Neural progenitor cell (in vitro differentiated cells): Measurements from ENCODE around the gene POLR3A. TPM values are rescaled to one million over a fixed set of nuclear protein-coding genes. Genes with fewer than 3 reads are reported as not detected.
"Not testable (repeated sequence)": the region's sequence is repeated elsewhere in the genome, so short reads cannot be mapped to it uniquely, and the experiment has no call there.

Experiments used
- DNase-seq: peaks from one replicate; pipeline ENCODE4 v3.0.0-alpha.2; 2016; ENCODE audit warnings: low spot score
- H2AFZ ChIP-seq: fragments of 200-600 bp; sonication (generic); replicated peaks from 2 replicates; pipeline ENCODE4 v1.6.1; 2016; ENCODE audit warnings: antibody characterized with exemption
- H3F3A ChIP-seq: fragments of 200-600 bp; sonication (generic); 2 replicates; pipeline ENCODE4 v1.6.1; 2016; ENCODE audit warnings: antibody characterized with exemption, low read depth
- H3K27ac ChIP-seq: fragments of 200-600 bp; sonication (generic); 2 replicates; pipeline ENCODE4 v1.5.1; 2016; ENCODE audit warnings: mild to moderate bottlenecking
- H3K27me3 ChIP-seq: fragments of 200-600 bp; sonication (generic); 2 replicates; pipeline ENCODE4 v1.6.1; 2016; ENCODE audit warnings: mild to moderate bottlenecking, moderate library complexity
- H3K36me3 ChIP-seq: fragments of 200-600 bp; sonication (generic); 2 replicates; pipeline ENCODE4 v1.5.1; 2016
- H3K4me1 ChIP-seq: fragments of 200-600 bp; sonication (generic); 2 replicates; pipeline ENCODE4 v1.6.1; 2016; ENCODE audit warnings: mixed run types
- H3K4me2 ChIP-seq: fragments of 200-600 bp; sonication (generic); 2 replicates; pipeline ENCODE4 v1.6.1; 2016
- H3K4me3 ChIP-seq: fragments of 200-600 bp; sonication (generic); 2 replicates; pipeline ENCODE4 v1.5.1; 2016
- H3K79me2 ChIP-seq: fragments of 200-600 bp; sonication (generic); 2 replicates; pipeline ENCODE4 v1.6.1; 2016; ENCODE audit warnings: low read depth
- H3K9ac ChIP-seq: fragments of 200-600 bp; sonication (generic); 2 replicates; pipeline ENCODE4 v1.6.1; 2016
- H3K9me3 ChIP-seq: fragments of 200-600 bp; sonication (generic); 2 replicates; pipeline ENCODE4 v1.5.1; 2016; ENCODE audit warnings: low read depth
- H4K20me1 ChIP-seq: fragments of 200-600 bp; sonication (generic); 2 replicates; pipeline ENCODE4 v1.6.1; 2016; ENCODE audit warnings: low read depth
- H3K27ac Mint-ChIP-seq: 3 replicates; pipeline ENCODE4 v1.8.0; 2021; ENCODE audit warnings: mixed read lengths
- H3K27me3 Mint-ChIP-seq: 2 replicates; pipeline ENCODE4 v1.8.0; 2022; ENCODE audit warnings: low read depth, mild to moderate bottlenecking, inconsistent platforms, moderate library complexity, mixed read lengths; ENCODE audit not compliant: insufficient read depth
- H3K36me3 Mint-ChIP-seq: 3 replicates; pipeline ENCODE4 v1.8.0; 2021; ENCODE audit warnings: mixed read lengths
- H3K4me1 Mint-ChIP-seq: 3 replicates; pipeline ENCODE4 v1.8.0; 2021; ENCODE audit warnings: mixed read lengths
- H3K4me3 Mint-ChIP-seq: 3 replicates; pipeline ENCODE4 v1.8.0; 2021; ENCODE audit warnings: mild to moderate bottlenecking, moderate library complexity, mixed read lengths
- H3K9me3 Mint-ChIP-seq: 3 replicates; pipeline ENCODE4 v1.8.0; 2020; ENCODE audit warnings: mixed read lengths
- CTCF ChIP-seq: fragments of 200-600 bp; sonication (generic); IDR thresholded peaks from 2 replicates; pipeline ENCODE4 v1.5.1; 2017; ENCODE audit warnings: antibody characterized with exemption, mild to moderate bottlenecking
- EZH2 ChIP-seq: fragments of 200-600 bp; sonication (generic); IDR thresholded peaks from 2 replicates; pipeline ENCODE4 v1.6.1; 2017; ENCODE audit warnings: antibody characterized with exemption, mild to moderate bottlenecking, moderate library complexity
- EZH2phosphoT487 ChIP-seq: fragments of 200-600 bp; sonication (generic); IDR thresholded peaks from 2 replicates; pipeline ENCODE4 v1.6.1; 2017; ENCODE audit warnings: antibody characterized with exemption
- total RNA-seq: library from RNA; depleted of rRNA; stranded (reverse); fragments of >200 nt; gene quantifications from 2 replicates; pipeline ENCODE4 v1.2.3, GENCODE V29; 2015; ENCODE audit warnings: low replicate concordance

POLR3A gene
- total RNA-seq, 1 donor from 2014 or later: 16.0 TPM

GRCh38 chr10:78070726-78071125 lies 41.4 kb upstream of the POLR3A start:
- no peaks in the 10 kb centered on the region for H3K36me3 Mint-ChIP-seq
- Histone ChIP-seq H3K4me2 (no peak overlapping the region), H3K79me2 (no peaks in the 10 kb centered on the region), H3K9me3 (no peaks in the 10 kb centered on the region), H3K4me1 (peaks cover 4% of the 10 kb centered on the region), H3K9ac (no peak overlapping the region), H3F3A (no peaks in the 10 kb centered on the region), H4K20me1 (no peaks in the 10 kb centered on the region), H3K36me3 (no peaks in the 10 kb centered on the region), H3K4me3 (no peak overlapping the region), H3K27me3 (no peaks in the 10 kb centered on the region), H2AFZ (no peak overlapping the region), H3K27ac (no peak overlapping the region)
- H3K4me3 Mint-ChIP-seq: no peak overlapping the region
- TF ChIP-seq EZH2phosphoT487 (no peak), EZH2 (no peak)
- H3K27me3 Mint-ChIP-seq: peaks cover 6% of the 10 kb centered on the region
- peaks cover 8% of the 10 kb centered on the region for H3K9me3 Mint-ChIP-seq
- DNase-seq: no peak
- H3K27ac Mint-ChIP-seq: peak overlapping the region; percentile 7
- H3K4me1 Mint-ChIP-seq: peaks cover 9% of the 10 kb centered on the region

DNA sequence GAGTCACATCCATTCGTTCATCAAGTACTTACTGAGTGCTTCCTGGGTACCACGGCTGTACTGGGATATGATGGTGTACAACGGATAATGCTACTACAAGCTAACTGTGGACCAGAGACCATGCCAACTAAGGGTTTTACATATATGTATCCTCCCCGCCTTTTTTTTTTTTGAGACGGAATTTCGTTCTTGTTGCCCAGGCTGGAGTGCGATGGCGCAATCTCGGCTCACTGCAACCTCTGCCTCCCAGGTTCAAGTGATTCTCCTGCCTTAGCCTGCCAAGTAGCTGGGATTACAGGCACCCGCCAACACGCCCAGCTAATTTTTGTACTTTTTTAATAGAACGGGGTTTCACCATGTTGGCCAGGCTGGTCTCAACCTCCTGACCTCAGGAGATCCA lies 40.7 kb upstream of the POLR3A start:
- H3K36me3 Mint-ChIP-seq, H3K9me3 Mint-ChIP-seq, H4K20me1 ChIP-seq, H3K27ac Mint-ChIP-seq, H3K79me2 ChIP-seq, H3K27ac ChIP-seq, H3K27me3 ChIP-seq, H3K36me3 ChIP-seq, H3K4me1 ChIP-seq, DNase-seq, H3K27me3 Mint-ChIP-seq, H3F3A ChIP-seq, H3K4me3 ChIP-seq, H3K9ac ChIP-seq, H3K4me2 ChIP-seq, H2AFZ ChIP-seq, H3K4me3 Mint-ChIP-seq, H3K9me3 ChIP-seq: not testable (repeated sequence)
- peaks cover 13% of the 10 kb centered on the region for H3K4me1 Mint-ChIP-seq

DNA sequence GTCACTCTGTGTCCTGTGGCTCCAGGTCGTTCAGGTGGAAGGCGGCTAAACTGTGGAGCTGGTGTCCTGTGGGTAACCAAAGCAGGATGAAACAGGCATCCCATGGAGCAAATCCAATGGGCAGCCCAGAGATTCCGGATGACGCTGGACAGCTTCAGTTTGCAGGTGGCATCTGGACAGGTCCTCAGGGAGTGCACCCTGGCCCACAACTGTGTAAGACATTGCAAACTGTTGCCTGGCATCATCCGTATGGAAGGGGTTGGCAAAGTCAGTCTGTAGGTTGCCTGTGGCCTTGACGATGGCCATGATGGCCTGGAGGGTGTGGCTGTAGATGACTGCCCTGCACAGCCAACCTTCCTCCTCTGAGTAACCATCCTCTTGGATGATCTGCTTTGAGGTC lies 39.8 kb upstream of the POLR3A start:
- no peak overlapping the region for H3K4me3 Mint-ChIP-seq
- no peak overlapping the region for H3K27ac Mint-ChIP-seq
- H3K9ac ChIP-seq: no peak overlapping the region
- H3K4me1 ChIP-seq: peaks cover 7% of the 10 kb centered on the region
- no peak overlapping the region for H3K27ac ChIP-seq
- no peak overlapping the region for H3K4me2 ChIP-seq
- H3K27me3 ChIP-seq: no peaks in the 10 kb centered on the region
- H3K79me2 ChIP-seq: no peaks in the 10 kb centered on the region
- no peaks in the 10 kb centered on the region for H3K36me3 ChIP-seq
- peaks cover 13% of the 10 kb centered on the region for H3K4me1 Mint-ChIP-seq
- H3K36me3 Mint-ChIP-seq: no peaks in the 10 kb centered on the region
- H3K9me3 ChIP-seq: no peaks in the 10 kb centered on the region
- no peak overlapping the region for H2AFZ ChIP-seq
- H3F3A ChIP-seq: no peaks in the 10 kb centered on the region
- H4K20me1 ChIP-seq: no peaks in the 10 kb centered on the region
- H3K4me3 ChIP-seq: no peak overlapping the region
- H3K27me3 Mint-ChIP-seq: peaks cover 6% of the 10 kb centered on the region
- DNase-seq: no peak
- TF ChIP-seq CTCF: no peak
- TF ChIP-seq EZH2phosphoT487: no peak
- TF ChIP-seq EZH2: no peak
- peaks cover under 1% of the 10 kb centered on the region for H3K9me3 Mint-ChIP-seq

DNA sequence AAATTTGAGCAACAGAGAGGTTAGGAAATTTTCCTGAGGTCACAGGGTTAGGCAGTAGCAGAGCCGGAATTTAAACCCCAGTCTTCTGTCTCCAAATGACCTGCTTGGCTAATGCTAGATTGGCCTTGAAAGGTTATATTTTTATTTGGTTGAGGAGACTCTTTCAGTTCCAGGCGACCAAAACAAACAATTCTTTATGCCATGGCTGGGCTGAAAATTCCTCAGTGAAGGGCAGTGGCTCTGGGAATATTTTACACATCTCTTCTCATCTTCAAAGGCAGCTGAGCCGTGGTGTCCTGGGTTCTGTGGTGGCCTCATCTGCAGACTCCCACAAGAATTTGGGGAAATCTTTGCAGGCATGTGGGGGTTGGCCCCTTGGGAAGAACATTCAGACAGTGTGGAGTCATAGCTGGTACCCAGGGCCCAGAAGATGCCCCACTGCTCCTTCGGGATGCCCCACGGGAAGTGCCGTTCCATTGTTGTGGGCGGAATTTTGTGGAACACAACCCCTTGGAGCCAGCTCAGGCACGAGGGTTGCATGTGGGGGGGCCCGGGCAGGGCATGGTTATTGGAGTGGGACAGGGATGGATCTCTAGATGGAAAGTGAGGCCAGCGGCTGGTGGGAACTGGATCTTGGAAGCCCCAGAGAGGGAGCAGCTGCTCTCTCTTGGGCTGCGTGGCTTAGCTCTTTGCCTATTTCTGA lies 37.6 kb upstream of the POLR3A start:
- DNase-seq: no peak
- no peak overlapping the region for H3K9ac ChIP-seq
- no peak overlapping the region for H3K4me3 ChIP-seq
- no peaks in the 10 kb centered on the region for H3K9me3 Mint-ChIP-seq
- H3K4me2 ChIP-seq: no peak overlapping the region
- no peaks in the 10 kb centered on the region for H3K36me3 Mint-ChIP-seq
- no peaks in the 10 kb centered on the region for H3K36me3 ChIP-seq
- H3K4me1 Mint-ChIP-seq: peaks cover 13% of the 10 kb centered on the region
- H3K79me2 ChIP-seq: no peaks in the 10 kb centered on the region
- H4K20me1 ChIP-seq: no peaks in the 10 kb centered on the region
- H3K4me3 Mint-ChIP-seq: no peak overlapping the region
- no peaks in the 10 kb centered on the region for H3F3A ChIP-seq
- no peak overlapping the region for H3K27ac Mint-ChIP-seq
- no peak overlapping the region for H2AFZ ChIP-seq
- H3K9me3 ChIP-seq: no peaks in the 10 kb centered on the region
- H3K27ac ChIP-seq: no peak overlapping the region
- peaks cover 6% of the 10 kb centered on the region for H3K27me3 Mint-ChIP-seq
- H3K27me3 ChIP-seq: no peaks in the 10 kb centered on the region
- peaks cover 7% of the 10 kb centered on the region for H3K4me1 ChIP-seq
- TF ChIP-seq EZH2: no peak
- TF ChIP-seq CTCF: no peak
- no peak for TF ChIP-seq EZH2phosphoT487
